Measurements from ENCODE around the gene ZSCAN25.

ZSCAN25 gene

GRCh38 chr7:99677648-99678045 lies 60.9 kb downstream of the ZSCAN25 start:
- TF ChIP-seq ZNF274 (IDR thresholded peaks at IDR 0.05; ENCODE audit: low read depth, low read length): no peak
- H3K4me3 ChIP-seq (ENCODE audit: low read length): no peak overlapping the region

GRCh38 chr7:99679032-99679399 lies 62.3 kb downstream of the ZSCAN25 start:
- no peak overlapping the region for H3K4me3 ChIP-seq (ENCODE audit: low read length)

GRCh38 chr7:99679400-99680191 lies 62.9 kb downstream of the ZSCAN25 start, which contains the start of gene CYP3A5:
Gene CYP3A5 (minus strand): TSS chr7:99679996. CDS start chr7:99679896, 100 bp downstream.
- H3K4me3 ChIP-seq (ENCODE audit: low read length): no peak within 1 kb of the TSS
- TF ChIP-seq ZNF274 (IDR thresholded peaks at IDR 0.05; ENCODE audit: low read depth, low read length): no peak

More at GRCh38 chr7:99679032-99679399, 62.3 kb downstream of the ZSCAN25 start:
- TF ChIP-seq ZNF274 (IDR thresholded peaks at IDR 0.05; ENCODE audit: low read depth, low read length): no peak
